CD4-positive, alpha-beta T cell (primary cell): ENCODE data around the gene CLRN1. TPM values are rescaled to one million over a fixed set of nuclear protein-coding genes. Genes with fewer than 3 reads are reported as not detected.

Experiments
- ATAC-seq: fragments of 200-7000 bp; cut with Tn5 transposase; one replicate; pipeline ENCODE4 v1.10.0; 2022; ENCODE audit warnings: mild to moderate bottlenecking; ENCODE audit not compliant: poor library complexity
- CTCF ChIA-PET: fragments of 350-600 bp; sonication (Branson Sonifier 250); formaldehyde crosslinking; loops from one replicate; lab custom pipeline; 2021; ENCODE audit warnings: antibody characterized with exemption, inconsistent platforms; lab: Charles Lee
- POLR2A ChIA-PET: fragments of 350-600 bp; sonication (Branson Sonifier 250); formaldehyde crosslinking; loops from one replicate; lab custom pipeline; 2021; ENCODE audit warnings: antibody characterized with exemption, inconsistent platforms; lab: Charles Lee
- DNase-seq, 14 experiments: peaks; one replicate each; pipeline ENCODE4 v3.0.0-alpha.2; 2013 to 2020; ENCODE audit warnings: mixed read lengths in 2 of 14
- H3K27ac ChIP-seq, 2 donors: one replicate each; pipeline versions ENCODE4 v1.5.1 to v1.7.0; 2013; ENCODE audit warnings: low read length in 2 of 2, low read depth in 1 of 2, mild to moderate bottlenecking in 1 of 2
- H3K27me3 ChIP-seq, 2 experiments: 1 replicate in 1 of 2; 2 replicates in 1 of 2; pipeline versions ENCODE4 v1.6.1 to v1.7.0; 2013; ENCODE audit warnings: low read length in 2 of 2, control low read depth in 1 of 2, mild to moderate bottlenecking in 1 of 2, moderate library complexity in 1 of 2; ENCODE audit not compliant: insufficient read depth in 2 of 2, control insufficient read depth in 1 of 2
- H3K36me3 ChIP-seq: one replicate; pipeline ENCODE4 v1.6.1; 2013; ENCODE audit warnings: low read length, control low read depth; ENCODE audit not compliant: insufficient read depth
- H3K4me1 ChIP-seq: one replicate; pipeline ENCODE4 v1.6.1; 2013; ENCODE audit warnings: low read length, control low read depth; ENCODE audit not compliant: insufficient read depth
- H3K4me3 ChIP-seq: one replicate; pipeline ENCODE4 v1.5.1; 2013; ENCODE audit warnings: mild to moderate bottlenecking, low read length, moderate library complexity
- H3K9me3 ChIP-seq, 2 experiments: 1 replicate in 1 of 2; 2 replicates in 1 of 2; pipeline versions ENCODE4 v1.6.1 to v1.7.0; 2013; ENCODE audit warnings: low read length in 2 of 2, mild to moderate bottlenecking in 2 of 2, control low read depth in 1 of 2, moderate library complexity in 1 of 2; ENCODE audit not compliant: control insufficient read depth in 1 of 2, insufficient read depth in 1 of 2
- H3K27ac Mint-ChIP-seq: one replicate; pipeline ENCODE4 v1.8.0; 2020; ENCODE audit warnings: mixed read lengths
- H3K27me3 Mint-ChIP-seq: one replicate; pipeline ENCODE4 v1.8.0; 2021; ENCODE audit warnings: mixed read lengths
- H3K36me3 Mint-ChIP-seq: one replicate; pipeline ENCODE4 v1.8.0; 2021; ENCODE audit warnings: low read depth, mixed read lengths
- H3K4me1 Mint-ChIP-seq: one replicate; pipeline ENCODE4 v1.8.0; 2021; ENCODE audit warnings: low read depth, mixed read lengths
- H3K4me3 Mint-ChIP-seq: one replicate; pipeline ENCODE4 v1.8.0; 2020; ENCODE audit warnings: mild to moderate bottlenecking, mixed read lengths
- H3K9me3 Mint-ChIP-seq: one replicate; pipeline ENCODE4 v1.8.0; 2020; ENCODE audit warnings: mixed read lengths
- intact Hi-C, 2 experiments: fragments of 100-400 bp; cut with DNase I in 1 of 2; cut with micrococcal nuclease in 1 of 2; formaldehyde crosslinking; loops; one replicate each; pipeline versions ENCODE4 v1.15.1 to v1.9.0; 2023 to 2025; cut with DNase I, micrococcal nuclease
- total RNA-seq, 174 experiments: library from RNA in 2 of 174; stranded (reverse) in 2 of 174; gene quantifications; one replicate each; pipeline ENCODE4 v1.2.3 and lab custom pipeline; 2021 to 2026
- TF ChIP-seq, protein P1 (sequence below): fragments of 200-600 bp; IDR thresholded peaks from one replicate; pipeline ENCODE4 v1.8.0; 2022; ENCODE audit warnings: antibody characterized with exemption, mild to moderate bottlenecking

The CLRN1 gene
- total RNA-seq, 2 experiments from 2014 or later, result not detected

DNA sequence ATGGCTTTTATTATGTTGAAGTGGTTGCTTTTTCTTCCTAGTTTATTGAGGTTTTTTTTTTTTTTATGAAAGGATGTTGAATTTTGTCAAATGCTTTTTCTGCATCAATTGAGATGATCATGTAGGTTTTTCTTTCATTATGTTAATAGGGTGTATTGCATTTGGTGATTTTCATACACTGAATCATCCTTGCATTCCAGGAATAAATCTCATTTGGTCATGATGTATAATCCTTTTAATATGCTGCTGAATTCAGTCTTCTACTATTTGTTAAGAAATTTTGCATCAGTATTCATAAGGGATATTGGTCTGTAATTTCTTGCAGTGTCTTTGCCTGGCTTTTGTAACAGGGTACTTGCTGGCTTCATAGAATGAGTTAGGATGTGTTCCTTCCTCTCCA, 11.5 kb upstream of the CLRN1 start:
- ChIA-PET CTCF (no interaction called here), POLR2A (no interaction called here)
- no peaks in the 10 kb centered on the region for H3K4me1 Mint-ChIP-seq
- no peak overlapping the region for H3K4me3 ChIP-seq
- H3K9me3 Mint-ChIP-seq, result peaks cover 3% of the 10 kb centered on the region
- peaks cover 12% of the 10 kb centered on the region for H3K27me3 Mint-ChIP-seq
- no peak for ATAC-seq
- H3K36me3 Mint-ChIP-seq, result no peaks in the 10 kb centered on the region
- H3K27ac Mint-ChIP-seq, result no peak overlapping the region
- H3K4me3 Mint-ChIP-seq, result no peak overlapping the region
- no peaks in the 10 kb centered on the region for H3K9me3 ChIP-seq
- peaks cover under 1 to 4% of the 10 kb centered on the region in 2 experiments for H3K27me3 ChIP-seq
- no peak overlapping the region for H3K27ac ChIP-seq
- no peaks in the 10 kb centered on the region for H3K36me3 ChIP-seq
- DNase-seq, result no peak
- intact Hi-C loops, result no loop called here
- TF ChIP-seq, protein P1, sequence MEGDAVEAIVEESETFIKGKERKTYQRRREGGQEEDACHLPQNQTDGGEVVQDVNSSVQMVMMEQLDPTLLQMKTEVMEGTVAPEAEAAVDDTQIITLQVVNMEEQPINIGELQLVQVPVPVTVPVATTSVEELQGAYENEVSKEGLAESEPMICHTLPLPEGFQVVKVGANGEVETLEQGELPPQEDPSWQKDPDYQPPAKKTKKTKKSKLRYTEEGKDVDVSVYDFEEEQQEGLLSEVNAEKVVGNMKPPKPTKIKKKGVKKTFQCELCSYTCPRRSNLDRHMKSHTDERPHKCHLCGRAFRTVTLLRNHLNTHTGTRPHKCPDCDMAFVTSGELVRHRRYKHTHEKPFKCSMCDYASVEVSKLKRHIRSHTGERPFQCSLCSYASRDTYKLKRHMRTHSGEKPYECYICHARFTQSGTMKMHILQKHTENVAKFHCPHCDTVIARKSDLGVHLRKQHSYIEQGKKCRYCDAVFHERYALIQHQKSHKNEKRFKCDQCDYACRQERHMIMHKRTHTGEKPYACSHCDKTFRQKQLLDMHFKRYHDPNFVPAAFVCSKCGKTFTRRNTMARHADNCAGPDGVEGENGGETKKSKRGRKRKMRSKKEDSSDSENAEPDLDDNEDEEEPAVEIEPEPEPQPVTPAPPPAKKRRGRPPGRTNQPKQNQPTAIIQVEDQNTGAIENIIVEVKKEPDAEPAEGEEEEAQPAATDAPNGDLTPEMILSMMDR, result no peak
- no peaks in the 10 kb centered on the region for H3K4me1 ChIP-seq

DNA sequence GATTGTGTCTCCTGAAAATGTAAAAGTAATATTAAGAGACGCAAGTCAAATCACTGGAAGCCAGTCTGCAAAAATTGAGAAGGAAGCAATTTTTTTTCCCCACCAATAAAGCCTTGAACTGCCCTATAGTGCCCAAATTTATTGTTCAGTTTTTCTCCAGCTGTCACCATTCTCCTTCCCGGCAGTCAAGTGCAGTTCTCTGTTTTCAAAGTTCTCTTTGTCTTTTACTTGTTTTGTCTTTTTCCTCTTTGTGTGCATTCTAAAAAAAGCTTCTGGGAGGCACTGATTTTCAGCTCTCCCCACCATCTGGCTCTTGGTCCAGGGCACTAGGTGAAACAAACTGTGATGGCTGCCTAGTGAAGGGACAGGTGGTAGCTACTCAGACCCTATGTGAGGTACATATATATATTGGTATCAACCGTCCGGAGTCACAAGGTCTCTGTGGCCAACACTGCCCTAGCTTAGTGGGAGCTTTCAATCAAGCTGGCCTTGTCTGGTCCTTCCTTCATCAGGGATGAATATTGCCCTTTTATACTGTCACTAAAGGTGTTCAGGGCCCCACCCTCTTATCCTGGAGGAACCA, 6.1 kb upstream of the CLRN1 start:
- Histone ChIP-seq H3K9me3 (no peaks in the 10 kb centered on the region), H3K4me1 (no peaks in the 10 kb centered on the region), H3K4me3 (no peak overlapping the region), H3K27me3 (peaks cover 0 to 5% of the 10 kb centered on the region in 2 experiments), H3K36me3 (no peaks in the 10 kb centered on the region), H3K27ac (no peak overlapping the region)
- Mint-ChIP-seq H3K27me3 (peaks cover 17% of the 10 kb centered on the region), H3K36me3 (no peaks in the 10 kb centered on the region), H3K9me3 (no peaks in the 10 kb centered on the region), H3K27ac (no peak overlapping the region), H3K4me1 (no peaks in the 10 kb centered on the region), H3K4me3 (no peak overlapping the region)
- TF ChIP-seq, protein P1, result no peak
- ATAC-seq, result no peak
- intact Hi-C loops, result no loop called here
- ChIA-PET CTCF (no interaction called here), POLR2A (no interaction called here)
- no peak for DNase-seq

DNA sequence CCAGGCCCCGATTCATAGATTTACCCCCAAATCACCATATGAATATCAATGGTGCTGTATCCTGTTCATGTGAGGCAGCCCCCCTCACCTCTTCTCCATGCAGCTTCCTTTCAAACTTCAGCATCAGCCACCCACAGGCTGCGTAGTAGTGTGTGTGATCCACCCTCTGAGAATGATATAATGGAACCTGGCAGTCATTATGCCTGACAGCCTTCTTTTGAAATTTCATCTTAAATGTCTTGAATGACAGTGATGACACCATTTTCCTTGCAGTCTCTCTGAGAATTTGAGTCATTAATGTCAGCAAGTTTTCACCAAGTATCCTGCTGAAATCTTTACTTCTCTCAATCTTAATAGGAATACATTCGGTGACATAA, 3.5 kb upstream of the CLRN1 start:
- no peaks in the 10 kb centered on the region for H3K9me3 ChIP-seq
- H3K36me3 Mint-ChIP-seq, result no peaks in the 10 kb centered on the region
- no peaks in the 10 kb centered on the region for H3K36me3 ChIP-seq
- H3K4me1 Mint-ChIP-seq, result no peaks in the 10 kb centered on the region
- ChIA-PET POLR2A (no interaction called here), CTCF (no interaction called here)
- no peak overlapping the region for H3K27ac Mint-ChIP-seq
- H3K4me3 Mint-ChIP-seq, result no peak overlapping the region
- ATAC-seq (no peak), DNase-seq (no peak)
- intact Hi-C loops, result no loop called here
- peaks cover 0 to 5% of the 10 kb centered on the region in 2 experiments for H3K27me3 ChIP-seq
- TF ChIP-seq, protein P1, result no peak
- H3K9me3 Mint-ChIP-seq, result no peaks in the 10 kb centered on the region
- no peaks in the 10 kb centered on the region for H3K4me1 ChIP-seq
- H3K27ac ChIP-seq, result no peak overlapping the region
- H3K27me3 Mint-ChIP-seq, result peaks cover 12% of the 10 kb centered on the region
- no peak overlapping the region for H3K4me3 ChIP-seq
